Heart left ventricle (tissue), 13 donors: ENCODE measurements around the gene CLK2.
"Not testable (repeated sequence)": the region's sequence is repeated elsewhere in the genome, so short reads cannot be mapped to it uniquely, and the experiment has no call there.

Experiments
- POLR2A ChIP-seq, 2 donors: fragments of 450-650 bp; IDR thresholded peaks; one replicate each; pipeline ENCODE4 v1.6.1; 2017; ENCODE audit warnings: antibody characterized with exemption in 2 of 2, mild to moderate bottlenecking in 2 of 2, moderate library complexity in 2 of 2
- TF ChIP-seq, protein P1 (sequence below), 12 donors: fragments of 200-600 bp; sonication (generic) in 4 of 12; IDR thresholded peaks; one replicate each; pipeline versions ENCODE4 v1.5.0 to v1.8.0; 2018 to 2022; ENCODE audit warnings: antibody characterized with exemption in 12 of 12, mild to moderate bottlenecking in 5 of 12
- donor health status: ischemic (EF 13 %, LVEDD 7.1; RV severe dilation, severe dysfunction).
- donor health status: DM: no; HTN: yes; CAD: no.
- donor health status: DM: no; HTN: no; CAD: no.
- donor health status: ischemic (EF 25% LVEDD 6.9; RV normal size, moderate dysfunction).
- donor health status: ischemic (EF 25% LVEDD 5.7; RV mildly dilated, moderate dysfunction).
- donor health status: ischemic (EF 35%, LVEDD 5.7; RV mildly dilated, moderate dysfunction).
- donor health status: nonischemic (EF 11% LVEDD 7.7; RV severe dilation, severe dysfunction).
- donor health status: DM: yes; HTN: yes; CAD: no.
- donor health status: PGD.
- donor health status: ischemic (EF 29% LVEDD 5.4; RV normal size, mild dysfunction).
- donor health status: nonischemic (EF 23%, LVEDD 6.1; RV moderate dilation, normal function).

DNA sequence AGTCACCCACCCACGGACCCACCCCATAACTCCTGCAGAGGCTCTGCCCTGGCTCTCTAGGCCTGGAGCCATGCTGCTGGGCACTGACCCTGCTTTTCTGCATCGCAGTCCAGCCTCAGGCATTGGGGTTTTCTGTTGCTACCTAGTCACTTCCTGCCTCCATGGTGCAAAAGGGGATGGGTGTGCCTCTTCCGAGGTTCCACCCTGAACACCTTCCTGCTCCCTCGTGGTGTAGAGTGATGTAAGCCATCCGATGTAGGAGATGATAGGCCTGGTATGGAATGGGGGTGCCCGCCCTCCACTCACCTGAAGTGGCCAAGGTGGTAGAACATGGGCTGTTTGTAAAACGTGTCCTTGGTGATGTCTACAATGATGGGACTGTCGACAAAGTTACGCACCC lies 37.9 kb downstream of the CLK2 start:
- TF ChIP-seq, protein P1, sequence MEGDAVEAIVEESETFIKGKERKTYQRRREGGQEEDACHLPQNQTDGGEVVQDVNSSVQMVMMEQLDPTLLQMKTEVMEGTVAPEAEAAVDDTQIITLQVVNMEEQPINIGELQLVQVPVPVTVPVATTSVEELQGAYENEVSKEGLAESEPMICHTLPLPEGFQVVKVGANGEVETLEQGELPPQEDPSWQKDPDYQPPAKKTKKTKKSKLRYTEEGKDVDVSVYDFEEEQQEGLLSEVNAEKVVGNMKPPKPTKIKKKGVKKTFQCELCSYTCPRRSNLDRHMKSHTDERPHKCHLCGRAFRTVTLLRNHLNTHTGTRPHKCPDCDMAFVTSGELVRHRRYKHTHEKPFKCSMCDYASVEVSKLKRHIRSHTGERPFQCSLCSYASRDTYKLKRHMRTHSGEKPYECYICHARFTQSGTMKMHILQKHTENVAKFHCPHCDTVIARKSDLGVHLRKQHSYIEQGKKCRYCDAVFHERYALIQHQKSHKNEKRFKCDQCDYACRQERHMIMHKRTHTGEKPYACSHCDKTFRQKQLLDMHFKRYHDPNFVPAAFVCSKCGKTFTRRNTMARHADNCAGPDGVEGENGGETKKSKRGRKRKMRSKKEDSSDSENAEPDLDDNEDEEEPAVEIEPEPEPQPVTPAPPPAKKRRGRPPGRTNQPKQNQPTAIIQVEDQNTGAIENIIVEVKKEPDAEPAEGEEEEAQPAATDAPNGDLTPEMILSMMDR (IDR thresholded peaks at IDR 0.05) = not testable (repeated sequence)
- not testable (repeated sequence) for TF ChIP-seq POLR2A (IDR thresholded peaks at IDR 0.05)
